Dendritic cell treated with granulocyte-macrophage colony-stimulating factor and Interleukin-4, amounts not matched to agents 40 ng/mL and 50 ng/mL, for 4 days (primary cell): Measurements from ENCODE around the gene REPS1.
A peak's percentile ranks its signal among the peaks of the same experiment; 100 is the strongest.

Experiments
- H3K27ac Mint-ChIP-seq: one replicate; pipeline ENCODE4 v1.8.0; 2022; ENCODE audit warnings: mild to moderate bottlenecking, mixed read lengths
- H3K27me3 Mint-ChIP-seq: one replicate; pipeline ENCODE4 v1.8.0; 2022; ENCODE audit warnings: mild to moderate bottlenecking, mixed read lengths
- H3K36me3 Mint-ChIP-seq: one replicate; pipeline ENCODE4 v1.8.0; 2022; ENCODE audit warnings: low read depth, mixed read lengths
- H3K4me1 Mint-ChIP-seq: one replicate; pipeline ENCODE4 v1.8.0; 2022; ENCODE audit warnings: low read depth, mixed read lengths
- H3K4me3 Mint-ChIP-seq: one replicate; pipeline ENCODE4 v1.8.0; 2022; ENCODE audit warnings: mild to moderate bottlenecking, moderate library complexity, mixed read lengths
- H3K9me3 Mint-ChIP-seq: one replicate; pipeline ENCODE4 v1.8.0; 2022; ENCODE audit warnings: mixed read lengths
- intact Hi-C: fragments of 100-400 bp; cut with micrococcal nuclease; formaldehyde crosslinking; loops from one replicate; pipeline ENCODE4 v1.15.0; 2022

REPS1 gene

GRCh38 chr6:138991206-138991605 is 3.2 kb upstream of the REPS1 start:
- Mint-ChIP-seq H3K4me1 (peaks cover 36% of the 10 kb centered on the region), H3K27ac (no peak overlapping the region), H3K36me3 (peaks cover 17% of the 10 kb centered on the region), H3K9me3 (peaks cover 33% of the 10 kb centered on the region), H3K4me3 (no peak overlapping the region), H3K27me3 (no peaks in the 10 kb centered on the region)
- intact Hi-C loops: no loop called here

- no peak overlapping the region for H3K4me3 Mint-ChIP-seq
- peaks cover 41% of the 10 kb centered on the region for H3K4me1 Mint-ChIP-seq
- H3K27me3 Mint-ChIP-seq: no peaks in the 10 kb centered on the region
- peaks cover 23% of the 10 kb centered on the region for H3K9me3 Mint-ChIP-seq
- H3K36me3 Mint-ChIP-seq: peaks cover 17% of the 10 kb centered on the region
- no peak overlapping the region for H3K27ac Mint-ChIP-seq
- intact Hi-C loops: loop anchor here (2.0 to 10.0 kb wide), 4 partner anchors 39 to 295 kb away; partner anchors contain the start of genes ABRACL and HECA
These were observed 1.3 kb upstream of the REPS1 start for GRCh38 chr6:138989098-138989983.

GRCh38 chr6:138988469-138988834 is 399 bp upstream of the REPS1 start:
- Mint-ChIP-seq H3K27ac (peak overlapping the region; percentile 96), H3K36me3 (peaks cover 14% of the 10 kb centered on the region), H3K4me1 (peaks cover 41% of the 10 kb centered on the region), H3K27me3 (no peaks in the 10 kb centered on the region), H3K9me3 (peaks cover 14% of the 10 kb centered on the region), H3K4me3 (peak overlapping the region; percentile 88)
- intact Hi-C loops: loop anchor here (1.0 to 10.0 kb wide), 5 partner anchors 40 to 294 kb away; partner anchors contain the start of genes ABRACL and HECA

GRCh38 chr6:138987080-138987642 is 892 bp downstream of the REPS1 start:
- Mint-ChIP-seq H3K4me3 (peak overlapping the region; percentile 88), H3K27ac (peak overlapping the region; percentile 96), H3K27me3 (no peaks in the 10 kb centered on the region), H3K9me3 (peaks cover 1% of the 10 kb centered on the region), H3K36me3 (peaks cover 7% of the 10 kb centered on the region), H3K4me1 (peaks cover 29% of the 10 kb centered on the region)
- intact Hi-C loops: loop anchor here (5.0 to 10.0 kb wide), 3 partner anchors 40 to 292 kb away; partner anchors contain the start of gene HECA

GRCh38 chr6:138986578-138986977 is 1.5 kb downstream of the REPS1 start:
- Mint-ChIP-seq H3K4me1 (peaks cover 31% of the 10 kb centered on the region), H3K27me3 (no peaks in the 10 kb centered on the region), H3K9me3 (no peaks in the 10 kb centered on the region), H3K27ac (peak overlapping the region; percentile 96), H3K36me3 (peaks cover 7% of the 10 kb centered on the region), H3K4me3 (peak overlapping the region; percentile 88)
- intact Hi-C loops: loop anchor here (5.0 to 10.0 kb wide), 3 partner anchors 39 to 292 kb away; partner anchors contain the start of gene HECA

- H3K4me1 Mint-ChIP-seq: peaks cover 44% of the 10 kb centered on the region
- H3K36me3 Mint-ChIP-seq: no peaks in the 10 kb centered on the region
- H3K27me3 Mint-ChIP-seq: no peaks in the 10 kb centered on the region
- no peaks in the 10 kb centered on the region for H3K9me3 Mint-ChIP-seq
- intact Hi-C loops: loop anchor here (10.0 kb wide), 2 partner anchors 153 to 287 kb away; partner anchors contain the start of gene HECA
- H3K4me3 Mint-ChIP-seq: no peak overlapping the region
- H3K27ac Mint-ChIP-seq: no peak overlapping the region
These were observed 6.6 kb downstream of the REPS1 start for GRCh38 chr6:138981416-138981815.

GRCh38 chr6:138979813-138980668 is 8.0 kb downstream of the REPS1 start:
- H3K27me3 Mint-ChIP-seq: no peaks in the 10 kb centered on the region
- intact Hi-C loops: loop anchor here (1.0 to 10.0 kb wide), 3 partner anchors 9 to 285 kb away; partner anchors contain the start of gene HECA
- peaks cover 42% of the 10 kb centered on the region for H3K4me1 Mint-ChIP-seq
- H3K27ac Mint-ChIP-seq: peak overlapping the region; percentile 34
- H3K9me3 Mint-ChIP-seq: no peaks in the 10 kb centered on the region
- H3K4me3 Mint-ChIP-seq: no peak overlapping the region
- no peaks in the 10 kb centered on the region for H3K36me3 Mint-ChIP-seq

GRCh38 chr6:138979365-138979764 is 8.7 kb downstream of the REPS1 start:
- Mint-ChIP-seq H3K4me3 (no peak overlapping the region), H3K27ac (peak overlapping the region; percentile 54), H3K36me3 (no peaks in the 10 kb centered on the region), H3K4me1 (peaks cover 45% of the 10 kb centered on the region), H3K27me3 (no peaks in the 10 kb centered on the region), H3K9me3 (no peaks in the 10 kb centered on the region)
- intact Hi-C loops: no loop called here

- intact Hi-C loops: no loop called here
- H3K27ac Mint-ChIP-seq: peak overlapping the region; percentile 54
- no peak overlapping the region for H3K4me3 Mint-ChIP-seq
- H3K36me3 Mint-ChIP-seq: no peaks in the 10 kb centered on the region
- peaks cover 51% of the 10 kb centered on the region for H3K4me1 Mint-ChIP-seq
- H3K9me3 Mint-ChIP-seq: no peaks in the 10 kb centered on the region
- no peaks in the 10 kb centered on the region for H3K27me3 Mint-ChIP-seq
These were observed 9.8 kb downstream of the REPS1 start for GRCh38 chr6:138978229-138978628.

GRCh38 chr6:138977646-138978167 is 10.3 kb downstream of the REPS1 start:
- H3K9me3 Mint-ChIP-seq: no peaks in the 10 kb centered on the region
- H3K36me3 Mint-ChIP-seq: no peaks in the 10 kb centered on the region
- H3K4me3 Mint-ChIP-seq: no peak overlapping the region
- peak overlapping the region; percentile 54 for H3K27ac Mint-ChIP-seq
- H3K4me1 Mint-ChIP-seq: peaks cover 56% of the 10 kb centered on the region
- intact Hi-C loops: no loop called here
- no peaks in the 10 kb centered on the region for H3K27me3 Mint-ChIP-seq

GRCh38 chr6:138977242-138977641 is 10.8 kb downstream of the REPS1 start:
- no peaks in the 10 kb centered on the region for H3K36me3 Mint-ChIP-seq
- H3K9me3 Mint-ChIP-seq: no peaks in the 10 kb centered on the region
- no peak overlapping the region for H3K4me3 Mint-ChIP-seq
- H3K4me1 Mint-ChIP-seq: peaks cover 60% of the 10 kb centered on the region
- H3K27me3 Mint-ChIP-seq: no peaks in the 10 kb centered on the region
- H3K27ac Mint-ChIP-seq: no peak overlapping the region
- intact Hi-C loops: no loop called here

- no peaks in the 10 kb centered on the region for H3K27me3 Mint-ChIP-seq
- intact Hi-C loops: no loop called here
- H3K4me3 Mint-ChIP-seq: no peak overlapping the region
- H3K36me3 Mint-ChIP-seq: no peaks in the 10 kb centered on the region
- no peaks in the 10 kb centered on the region for H3K9me3 Mint-ChIP-seq
- peaks cover 65% of the 10 kb centered on the region for H3K4me1 Mint-ChIP-seq
- no peak overlapping the region for H3K27ac Mint-ChIP-seq
These were observed 12.2 kb downstream of the REPS1 start for GRCh38 chr6:138975815-138976214.

- Mint-ChIP-seq H3K9me3 (no peaks in the 10 kb centered on the region), H3K4me1 (peaks cover 61% of the 10 kb centered on the region), H3K27ac (no peak overlapping the region), H3K4me3 (no peak overlapping the region), H3K27me3 (no peaks in the 10 kb centered on the region), H3K36me3 (no peaks in the 10 kb centered on the region)
- intact Hi-C loops: no loop called here
These were observed 14.4 kb downstream of the REPS1 start for GRCh38 chr6:138973466-138974153.
